PFSK-1 (cell line): ENCODE data around the gene GSG1L.

Source experiments
- FOXP2 ChIP-seq: optimal IDR thresholded peaks from 2 replicates; pipeline ENCODE3; 2011; ENCODE audit warnings: borderline replicate concordance, control low read depth, inconsistent platforms; ENCODE audit not compliant: insufficient read depth; ENCODE audit errors: extremely low read length, extremely low read depth
- POLR2AphosphoS5 ChIP-seq: IDR thresholded peaks from 2 replicates; pipeline ENCODE4 v1.6.1; 2012; ENCODE audit warnings: low read depth, mild to moderate bottlenecking, control low read depth, low read length, moderate library complexity
- REST ChIP-seq, 2 experiments: IDR thresholded peaks; 2 replicates each; pipeline versions ENCODE4 v1.6.1 to v1.8.0; 2011 to 2012; ENCODE audit warnings: low read depth in 2 of 2, low read length in 2 of 2, control low read depth in 1 of 2, inconsistent platforms in 1 of 2, mild to moderate bottlenecking in 1 of 2, moderate library complexity in 1 of 2; ENCODE audit not compliant: insufficient read depth in 1 of 2
- TAF1 ChIP-seq: IDR thresholded peaks from 2 replicates; pipeline ENCODE4 v1.6.1; 2012; ENCODE audit warnings: low read length, control low read depth, borderline replicate concordance; ENCODE audit not compliant: insufficient read depth

- TF ChIP-seq TAF1 (no peak), POLR2AphosphoS5 (no peak), REST (IDR thresholded peaks at IDR 0.05; ENCODE audit: insufficient read depth in 1 of 2, low read depth in 2 of 2, low read length in 2 of 2) (no peak), FOXP2 (no peak)
Observed at GRCh38 chr16:28003021-28003865, 60.3 kb downstream of the GSG1L start.
